Choroid plexus epithelial cell (primary cell): ENCODE data around the gene TAF13.
"Not testable (repeated sequence)": the region's sequence is repeated elsewhere in the genome, so short reads cannot be mapped to it uniquely, and the experiment has no call there.

Source experiments
- DNase-seq: peaks from one replicate; pipeline ENCODE4 v3.0.0-alpha.2; 2010; ENCODE audit warnings: low read depth
- H3K4me3 ChIP-seq: 2 replicates; pipeline ENCODE4 v1.5.1; 2011; ENCODE audit warnings: low read depth, mild to moderate bottlenecking, control low read depth, low read length, moderate library complexity
- TF ChIP-seq, protein P1 (sequence below): conservative IDR thresholded peaks from 2 replicates; pipeline ENCODE4 v1.5.1; 2011; ENCODE audit warnings: low read depth, mild to moderate bottlenecking, control low read depth, inconsistent platforms, low read length, moderate library complexity

Gene TAF13

DNA sequence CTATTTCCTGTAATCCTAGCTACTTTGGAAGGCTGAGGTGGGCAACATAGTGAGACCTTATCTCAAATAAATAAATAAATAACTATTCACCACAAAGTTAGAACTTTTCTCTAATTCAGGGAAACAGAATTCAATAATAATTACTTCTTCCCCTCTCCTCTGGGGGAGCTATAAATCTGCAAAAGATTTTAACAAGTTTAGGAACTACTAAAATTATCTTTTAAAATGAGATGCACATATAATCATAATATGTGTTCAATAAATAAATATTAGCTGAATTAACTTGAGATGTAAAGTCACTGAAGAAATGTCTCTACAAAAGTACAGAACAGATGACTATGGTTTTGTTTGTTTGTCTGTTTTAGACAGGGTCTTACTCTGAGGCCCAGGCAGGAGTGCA lies 48.0 kb downstream of the TAF13 start:
- TF ChIP-seq, protein P1, sequence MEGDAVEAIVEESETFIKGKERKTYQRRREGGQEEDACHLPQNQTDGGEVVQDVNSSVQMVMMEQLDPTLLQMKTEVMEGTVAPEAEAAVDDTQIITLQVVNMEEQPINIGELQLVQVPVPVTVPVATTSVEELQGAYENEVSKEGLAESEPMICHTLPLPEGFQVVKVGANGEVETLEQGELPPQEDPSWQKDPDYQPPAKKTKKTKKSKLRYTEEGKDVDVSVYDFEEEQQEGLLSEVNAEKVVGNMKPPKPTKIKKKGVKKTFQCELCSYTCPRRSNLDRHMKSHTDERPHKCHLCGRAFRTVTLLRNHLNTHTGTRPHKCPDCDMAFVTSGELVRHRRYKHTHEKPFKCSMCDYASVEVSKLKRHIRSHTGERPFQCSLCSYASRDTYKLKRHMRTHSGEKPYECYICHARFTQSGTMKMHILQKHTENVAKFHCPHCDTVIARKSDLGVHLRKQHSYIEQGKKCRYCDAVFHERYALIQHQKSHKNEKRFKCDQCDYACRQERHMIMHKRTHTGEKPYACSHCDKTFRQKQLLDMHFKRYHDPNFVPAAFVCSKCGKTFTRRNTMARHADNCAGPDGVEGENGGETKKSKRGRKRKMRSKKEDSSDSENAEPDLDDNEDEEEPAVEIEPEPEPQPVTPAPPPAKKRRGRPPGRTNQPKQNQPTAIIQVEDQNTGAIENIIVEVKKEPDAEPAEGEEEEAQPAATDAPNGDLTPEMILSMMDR, result no peak
- no peak overlapping the region for H3K4me3 ChIP-seq
- peak; percentile 15 for DNase-seq

DNA sequence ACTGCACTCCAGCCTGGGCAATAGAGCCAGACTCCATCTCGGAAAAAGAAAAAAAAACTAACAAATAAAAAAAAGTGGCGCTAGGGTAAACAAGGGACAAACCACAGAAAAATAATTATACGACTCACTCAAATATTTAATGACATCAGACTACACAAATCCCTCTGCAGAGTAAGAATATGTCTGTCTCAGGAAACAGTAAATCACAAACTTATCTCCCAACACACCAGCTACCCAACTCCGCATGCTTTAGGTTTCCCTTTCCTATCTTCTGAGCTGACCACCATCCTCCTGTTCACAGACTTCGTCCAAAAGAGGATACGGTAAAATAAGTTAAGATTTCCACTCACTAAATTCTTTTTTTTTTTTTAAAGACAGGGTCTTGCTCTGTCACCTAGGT lies 50.1 kb downstream of the TAF13 start:
- TF ChIP-seq, protein P1, result no peak

DNA sequence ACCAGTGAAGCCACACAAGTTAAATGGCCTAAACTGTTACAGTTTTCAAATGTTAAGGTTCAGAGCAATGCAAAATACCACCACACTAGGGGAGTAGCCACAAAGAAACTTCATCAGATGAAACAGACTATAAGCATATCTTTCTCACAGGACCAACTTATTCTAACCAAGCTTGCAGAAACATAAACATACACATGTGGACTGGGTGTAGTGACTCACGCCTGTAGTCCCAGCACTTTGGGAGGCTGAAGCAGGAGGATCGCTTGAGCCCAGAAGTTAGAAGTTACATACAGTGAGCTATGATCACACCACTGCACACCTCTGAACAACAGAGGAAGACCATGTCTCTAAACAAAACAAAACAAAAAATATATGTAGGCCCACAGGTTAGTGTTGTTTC lies 51.2 kb downstream of the TAF13 start:
- TF ChIP-seq, protein P1, result no peak
- H3K4me3 ChIP-seq, result no peak overlapping the region
- peak; percentile 22 for DNase-seq

More for the DNA sequence above, 50.1 kb downstream of the TAF13 start:
- no peak for DNase-seq
- no peak overlapping the region for H3K4me3 ChIP-seq

DNA sequence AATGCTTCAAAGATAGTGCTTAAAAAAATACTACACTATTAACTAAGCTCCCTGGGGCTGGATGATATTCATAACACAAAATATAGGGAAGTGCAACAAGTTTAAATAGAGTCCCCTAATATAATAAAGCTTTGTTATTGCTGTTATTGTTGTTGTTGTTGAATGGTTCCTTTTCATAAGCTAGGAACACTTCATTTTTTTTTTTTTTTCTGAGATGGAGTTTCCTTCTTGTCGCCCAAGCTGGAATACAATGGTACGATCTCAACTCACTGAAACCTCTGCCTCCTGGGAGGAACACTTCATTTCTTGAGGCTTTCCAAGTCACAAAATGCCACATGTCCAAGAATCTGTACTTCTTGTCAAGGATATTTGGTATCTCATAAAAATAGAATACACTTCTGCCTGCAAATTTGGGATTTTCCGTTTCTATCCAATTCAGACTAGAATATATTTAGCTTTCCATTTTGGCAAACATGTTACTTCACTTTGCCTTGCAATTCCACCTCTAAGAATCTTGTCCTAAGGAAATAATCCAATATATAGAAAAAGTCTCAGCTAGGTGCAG lies 55.0 kb downstream of the TAF13 start:
- DNase-seq, result no peak
- TF ChIP-seq, protein P1, result no peak
- H3K4me3 ChIP-seq, result no peak overlapping the region

DNA sequence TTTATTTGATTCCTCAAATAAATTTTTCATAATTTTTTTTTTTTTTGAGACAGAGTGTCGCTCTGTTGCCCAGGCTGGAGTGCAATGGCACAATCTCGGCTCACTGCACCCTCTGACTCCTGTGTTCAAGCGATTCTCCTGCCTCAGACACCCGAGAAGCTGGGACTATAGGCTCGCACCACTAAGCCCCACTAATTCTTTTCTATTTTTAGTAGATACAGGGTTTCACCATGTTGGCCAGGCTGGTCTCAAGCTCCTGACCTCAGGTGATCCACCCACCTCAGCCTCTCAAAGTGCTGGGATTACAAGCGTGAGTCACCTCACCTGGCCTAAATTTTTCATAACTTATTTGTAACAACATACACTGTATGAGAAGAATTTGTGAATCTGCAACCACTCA lies 58.1 kb downstream of the TAF13 start:
- H3K4me3 ChIP-seq, DNase-seq: not testable (repeated sequence)

DNA sequence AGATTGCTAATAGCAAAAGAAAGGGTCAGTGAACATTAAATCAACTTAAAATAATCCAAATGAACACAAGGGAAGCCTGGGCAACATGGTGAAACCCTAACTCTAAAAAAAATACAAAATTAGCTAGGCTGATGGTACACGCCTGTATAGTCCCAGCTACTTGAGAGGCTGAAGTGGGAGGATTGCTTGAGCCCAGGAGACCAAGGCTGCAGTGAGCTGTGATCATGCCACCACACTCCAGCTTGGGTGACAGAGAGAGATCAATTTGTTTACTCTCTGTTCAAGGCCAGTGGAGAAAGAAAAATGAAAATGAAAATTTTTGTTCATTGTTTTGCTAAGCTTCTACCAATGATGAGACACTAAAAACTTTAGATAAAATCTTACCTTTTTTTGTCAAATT lies 58.7 kb downstream of the TAF13 start:
- no peak for DNase-seq
- TF ChIP-seq, protein P1, result no peak
- H3K4me3 ChIP-seq, result no peak overlapping the region
